Lung microvascular endothelial cell (primary cell): ENCODE data around the gene KAT7. TPM values are rescaled to one million over a fixed set of nuclear protein-coding genes. Genes with fewer than 3 reads are reported as not detected.
"Not testable (repeated sequence)": the region's sequence is repeated elsewhere in the genome, so short reads cannot be mapped to it uniquely, and the experiment has no call there.

ENCODE experiments used
- DNase-seq, 2 donors: peaks; one replicate each; pipeline versions ENCODE4 v3.0.0 to v3.0.0-alpha.2; 2010; ENCODE audit warnings: low read depth in 2 of 2
- total RNA-seq: library from RNA; depleted of rRNA; stranded (reverse); fragments of >200 nt; gene quantifications from 2 replicates; pipeline ENCODE4 v1.2.1, GENCODE V29; 2014

KAT7 gene
- 21.4 and 22.0 TPM in 2 replicates for total RNA-seq

- DNase-seq: peak; percentile 100
These were observed at the start of gene KAT7 for GRCh38 chr17:49788478-49789242. Gene KAT7, plus strand, starts transcription at chr17:49788681. Its CDS starts 154 bp downstream, at chr17:49788835.

GRCh38 chr17:49739641-49740271, 48.7 kb upstream of the KAT7 start:
- peak; percentile 60 to 94 for DNase-seq

- DNase-seq: peak in 1 of 2 donors; percentile 7
These were observed 47.3 kb upstream of the KAT7 start for GRCh38 chr17:49741009-49741691.

DNA sequence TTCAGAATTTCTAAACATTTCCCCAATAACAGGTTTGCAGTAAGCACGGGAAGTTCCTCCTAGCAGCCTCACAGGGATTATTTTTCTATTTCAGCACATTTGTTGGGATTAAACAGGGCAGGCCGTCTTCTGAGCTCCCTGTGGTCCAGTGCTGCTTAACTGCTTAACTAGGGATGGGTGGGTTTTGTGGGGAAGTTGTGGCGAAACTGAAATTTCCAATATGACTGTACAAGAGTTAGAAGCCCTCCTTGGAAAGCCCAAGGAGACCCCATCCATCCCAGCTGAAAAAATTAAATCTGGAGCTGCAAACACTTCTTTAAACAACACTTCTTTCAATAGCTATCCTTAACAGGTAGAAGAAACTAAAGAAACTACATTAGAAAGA, 46.8 kb upstream of the KAT7 start:
- DNase-seq: no peak

DNA sequence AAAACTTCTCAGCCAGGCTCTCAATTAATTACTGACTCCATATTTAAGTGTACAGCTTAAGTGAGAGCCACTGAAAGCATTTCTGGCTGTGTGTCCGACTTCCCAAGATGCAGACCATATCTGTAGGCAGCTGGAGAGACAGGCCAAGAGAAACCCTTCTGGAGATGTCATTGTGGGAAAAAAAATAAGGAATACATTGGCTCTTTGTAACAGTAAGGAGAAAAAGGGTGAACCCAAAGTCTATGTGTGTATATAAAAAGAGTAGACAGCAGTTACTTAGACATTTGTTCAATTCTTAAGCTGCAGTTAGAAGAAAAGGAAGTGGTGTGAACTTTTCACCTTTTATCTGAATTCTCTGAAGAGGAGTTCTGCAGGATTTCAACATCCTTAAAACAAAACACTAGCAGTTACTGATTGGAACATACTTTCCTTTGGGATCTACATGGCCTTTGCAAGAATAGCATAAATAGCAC, 46.3 kb upstream of the KAT7 start:
- DNase-seq: no peak

DNA sequence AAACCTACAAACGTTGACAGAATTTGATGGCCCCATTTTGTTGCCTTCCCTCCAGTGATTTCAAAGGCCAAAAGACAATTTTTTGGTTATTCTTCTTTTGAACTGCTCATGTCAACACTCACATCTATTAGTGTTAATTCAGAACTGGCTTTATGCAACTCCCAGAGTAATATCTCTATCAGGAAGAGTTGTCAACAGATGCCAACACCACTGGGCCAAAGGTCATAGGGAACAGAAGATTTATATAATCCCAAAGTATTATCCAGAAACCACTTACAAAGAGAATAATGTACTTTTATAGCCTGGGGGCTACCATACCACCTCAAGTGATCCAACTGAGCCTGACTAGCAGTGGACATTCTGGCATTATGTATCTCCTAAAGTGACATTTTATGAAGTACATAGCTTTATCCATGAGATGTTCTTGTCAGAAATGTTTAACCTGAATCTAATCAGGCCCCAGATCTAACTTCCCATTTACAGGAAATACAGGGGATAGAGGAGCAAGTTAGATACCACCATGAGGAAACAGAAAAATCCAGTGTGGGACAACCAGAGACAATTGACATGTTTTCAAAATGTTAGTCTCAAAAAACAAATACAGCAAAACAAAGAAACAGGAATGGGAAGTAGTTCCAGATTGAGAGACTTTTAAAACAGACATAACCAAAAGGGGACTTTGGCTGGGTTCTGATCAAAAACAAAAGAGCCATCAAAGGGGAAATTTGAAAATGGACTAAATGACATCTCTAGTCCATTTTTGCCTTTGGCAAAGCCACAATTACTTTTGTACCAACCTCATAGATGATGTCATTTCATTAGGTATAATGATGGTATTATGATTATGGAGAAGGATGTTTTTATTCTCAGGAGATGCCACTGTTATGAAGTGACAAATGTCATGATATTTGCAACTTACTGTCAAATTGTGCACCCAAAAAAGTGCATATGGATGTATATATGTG, 43.0 kb upstream of the KAT7 start:
- no peak for DNase-seq

DNA sequence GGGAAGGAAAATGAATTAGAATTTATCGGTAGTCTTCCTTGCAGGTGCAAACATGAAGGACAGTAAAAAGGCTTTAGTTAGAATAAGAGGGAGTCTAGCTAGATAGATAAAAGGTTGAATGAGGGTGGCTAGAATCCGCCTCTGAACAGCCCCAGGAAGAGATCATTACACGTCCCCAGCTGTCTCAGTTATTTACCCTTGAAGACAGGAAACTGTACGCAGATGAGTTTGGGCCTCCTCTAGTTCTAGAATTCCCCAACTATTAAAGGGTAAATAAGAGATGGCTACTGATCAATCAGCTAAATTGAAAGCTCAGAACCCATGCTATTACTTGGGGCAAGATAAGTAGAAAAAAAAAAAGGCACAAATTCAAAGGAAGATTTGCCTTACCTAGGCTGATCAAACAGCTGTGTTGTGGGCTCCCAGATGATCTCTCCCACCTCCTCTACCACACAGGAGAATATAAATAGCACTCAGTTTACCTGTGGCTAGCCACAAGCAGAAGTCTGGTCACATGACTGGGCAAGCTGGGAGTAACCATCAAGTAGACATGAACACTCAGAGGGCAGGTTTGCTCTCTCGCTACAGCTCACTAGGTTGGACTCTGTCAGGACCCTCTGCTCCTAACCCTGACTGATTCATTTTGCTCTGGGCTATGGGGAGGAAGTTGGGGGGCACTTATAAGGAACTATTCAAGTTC, 41.5 kb upstream of the KAT7 start:
- DNase-seq: no peak

- no peak for DNase-seq
These were observed 40.8 kb upstream of the KAT7 start for GRCh38 chr17:49747632-49748031.

DNA sequence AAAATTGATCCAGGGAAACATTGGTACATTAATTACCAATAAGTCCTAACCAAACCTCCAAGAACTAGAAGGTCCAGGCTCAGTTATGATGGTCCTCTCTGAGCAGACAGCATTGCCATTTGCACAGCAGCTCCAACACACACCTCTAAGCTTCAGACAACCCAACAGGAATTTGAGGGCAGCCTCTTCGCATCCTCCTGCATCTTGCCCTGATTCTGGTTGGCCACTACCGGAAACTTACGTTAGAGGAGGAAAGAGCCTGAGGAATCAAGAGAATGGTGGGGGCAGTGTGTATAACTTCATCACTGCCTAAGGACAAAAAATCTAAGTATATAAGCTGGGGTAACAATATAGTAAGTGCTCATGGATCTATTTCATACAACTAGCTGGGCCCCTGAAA, 40.3 kb upstream of the KAT7 start:
- no peak for DNase-seq

DNA sequence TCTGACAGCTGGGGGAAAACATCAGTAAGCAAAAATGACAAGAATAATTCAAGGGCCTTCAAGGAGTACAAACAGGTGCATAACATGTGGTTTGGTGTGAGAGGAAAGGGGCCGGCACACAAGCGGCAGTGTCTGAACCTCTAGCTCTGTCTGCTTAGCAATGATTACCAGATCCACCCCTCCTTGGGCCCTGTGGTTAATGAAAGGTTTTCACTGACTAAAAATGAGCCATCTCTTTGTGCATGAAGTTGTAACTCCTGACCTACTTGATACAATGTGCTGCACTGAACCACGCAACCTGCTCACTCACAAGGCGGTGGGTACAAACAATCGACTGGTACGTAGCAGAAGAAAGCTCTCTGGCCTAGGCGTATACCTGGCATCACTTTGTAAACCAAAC, 39.7 kb upstream of the KAT7 start:
- DNase-seq: no peak

- no peak for DNase-seq
These were observed 38.8 kb upstream of the KAT7 start for GRCh38 chr17:49749730-49750129.

- no peak for DNase-seq
These were observed 36.0 kb upstream of the KAT7 start for GRCh38 chr17:49752508-49752907.

- DNase-seq: no peak
These were observed 34.5 kb upstream of the KAT7 start for GRCh38 chr17:49753959-49754391.

DNA sequence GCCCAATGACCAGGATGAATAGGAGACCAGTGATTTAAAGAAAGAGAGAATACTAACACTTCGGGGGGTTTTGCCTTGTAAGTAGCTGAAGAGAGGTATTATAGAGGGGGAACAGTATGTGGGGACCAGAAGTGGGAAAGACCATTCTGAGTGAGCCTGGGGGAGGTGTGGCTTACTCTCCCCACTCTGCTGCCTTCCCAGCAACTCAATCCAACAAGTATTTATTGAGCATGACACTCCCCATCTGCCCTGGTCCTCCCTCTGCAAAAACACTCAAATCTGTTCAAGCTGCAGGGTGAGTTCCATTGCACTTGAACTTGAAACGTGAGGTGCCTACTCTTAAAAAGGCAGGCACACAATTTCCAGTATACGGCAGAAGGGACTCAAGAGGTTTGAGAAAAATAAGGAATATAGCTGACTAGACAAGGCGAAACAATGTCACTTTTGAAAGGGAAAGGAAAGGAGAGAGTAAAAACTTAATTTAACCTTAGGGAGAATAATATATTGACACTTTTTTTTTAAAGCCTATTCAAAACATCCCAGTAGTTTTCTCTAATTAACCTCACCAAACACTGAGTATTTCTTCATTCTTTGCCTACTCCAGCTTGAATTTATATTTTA, 32.7 kb upstream of the KAT7 start:
- DNase-seq: no peak

DNA sequence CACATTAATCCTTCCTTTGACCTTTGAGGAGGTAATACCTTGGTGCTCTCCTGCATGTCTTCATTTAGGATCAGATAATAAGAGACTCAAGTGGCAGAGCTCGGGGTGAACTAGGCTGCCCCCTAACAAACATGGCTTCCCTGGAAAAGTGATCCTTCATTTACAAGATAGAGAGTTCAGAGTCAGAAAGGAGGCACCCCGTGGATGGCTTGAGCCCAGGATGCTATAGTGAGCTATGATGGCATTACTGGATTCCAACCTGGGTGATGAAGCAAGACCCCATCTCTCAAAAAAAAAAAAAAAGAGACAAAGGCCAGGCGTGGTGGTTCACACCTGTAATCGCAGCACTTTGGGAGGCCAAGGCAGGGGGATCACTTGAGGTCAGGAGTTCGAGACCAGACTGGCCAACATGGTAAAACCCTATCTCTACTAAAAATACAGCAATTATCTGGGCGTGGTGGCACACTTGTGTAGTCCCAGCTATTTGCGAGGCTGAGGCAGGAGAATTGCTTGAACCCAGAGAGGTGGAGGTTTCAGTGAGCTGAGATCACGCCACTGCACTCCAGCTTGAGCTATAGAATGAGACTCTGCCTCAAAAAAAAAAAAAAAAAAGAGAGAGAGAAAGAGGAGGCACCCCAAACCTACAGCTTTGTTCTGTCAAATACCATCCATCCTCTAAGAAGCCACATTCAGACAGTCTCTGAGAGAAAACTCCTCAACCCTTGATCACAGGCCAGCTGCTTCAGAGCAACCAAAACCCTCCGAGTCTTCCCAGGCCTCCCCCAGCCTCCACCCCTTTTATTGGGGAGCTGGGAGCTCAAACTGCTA, 31.9 kb upstream of the KAT7 start:
- no peak for DNase-seq

DNA sequence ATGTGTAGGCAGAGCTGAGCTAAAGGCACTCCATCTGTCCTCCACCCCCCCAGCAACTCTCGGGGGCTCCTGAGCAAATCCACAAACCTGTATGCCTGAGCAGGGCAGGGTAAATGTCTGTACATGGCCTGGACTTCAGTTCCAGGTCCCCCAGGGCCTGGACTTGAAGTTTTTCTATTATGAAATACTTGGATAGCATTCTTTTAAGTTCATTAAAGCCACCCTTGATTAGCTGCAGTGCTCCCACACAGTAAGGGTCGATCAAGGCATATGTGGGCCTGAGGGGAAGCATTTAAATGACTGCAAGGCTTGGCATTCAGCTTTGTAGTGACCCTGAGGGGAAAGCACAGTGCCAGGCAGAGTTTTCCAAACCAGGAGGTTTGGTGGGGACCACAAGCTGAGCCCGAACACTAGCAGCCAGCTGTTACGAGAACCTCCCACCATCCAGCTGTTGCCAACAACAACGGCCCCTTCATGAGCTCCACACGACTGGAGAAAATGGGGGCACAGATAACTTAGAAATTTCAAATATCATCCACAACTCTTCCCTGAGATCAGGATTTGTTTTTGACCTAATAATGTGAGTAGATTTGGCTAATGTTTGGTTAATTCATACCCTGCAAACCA, 31.2 kb upstream of the KAT7 start:
- no peak for DNase-seq

- DNase-seq: not testable (repeated sequence)
These were observed 29.9 kb upstream of the KAT7 start for GRCh38 chr17:49758464-49759010.

DNA sequence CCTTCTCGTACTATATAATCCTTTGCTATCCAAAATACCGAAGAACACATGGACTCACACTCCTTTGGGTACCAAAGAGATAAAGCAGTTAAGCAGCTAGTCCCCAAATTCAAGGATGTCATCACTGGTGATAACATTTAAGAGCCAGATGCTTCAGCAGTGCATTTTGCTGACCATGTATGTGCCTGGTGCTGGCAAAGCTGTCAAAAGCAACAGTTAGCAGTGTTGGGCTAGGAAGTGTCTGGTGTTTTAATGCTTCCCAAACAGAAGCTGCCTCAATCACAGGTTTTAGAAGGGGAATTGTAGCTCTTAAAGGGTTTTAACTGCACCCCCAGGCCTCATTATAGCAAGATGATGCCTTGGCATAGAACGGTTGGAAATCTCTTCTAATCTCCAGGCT, 29.3 kb upstream of the KAT7 start:
- DNase-seq: no peak

DNA sequence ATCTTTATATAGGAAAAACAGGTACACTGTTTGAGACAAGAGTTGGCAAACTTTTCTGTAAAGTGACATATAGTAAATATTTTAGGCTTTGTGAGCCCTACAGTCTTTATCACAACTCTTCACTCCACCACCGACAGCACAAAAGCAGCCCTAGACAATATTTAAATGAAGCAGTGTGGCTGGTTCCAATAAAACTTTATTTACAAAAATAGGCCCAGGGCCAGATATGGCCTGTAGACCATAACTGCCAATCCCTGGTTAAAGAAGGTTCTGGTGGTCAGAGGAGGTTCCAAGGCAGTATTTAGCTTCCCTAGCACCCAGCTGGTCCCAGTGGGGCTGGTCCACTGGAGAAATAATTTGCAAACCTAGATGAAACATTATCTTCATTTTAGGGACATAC, 28.2 kb upstream of the KAT7 start:
- no peak for DNase-seq
